Ovary (tissue), 3 donors: ENCODE results near the gene NDUFA6.
"Not testable (repeated sequence)": the region's sequence is repeated elsewhere in the genome, so short reads cannot be mapped to it uniquely, and the experiment has no call there.

ENCODE experiments used
- EP300 ChIP-seq: sonication (generic); formaldehyde crosslinking; IDR thresholded peaks from one replicate; pipeline ENCODE4 v1.6.1; 2017; ENCODE audit warnings: antibody characterized with exemption
- POLR2A ChIP-seq: fragments of 450-650 bp; IDR thresholded peaks from one replicate; pipeline ENCODE4 v1.6.1; 2017; ENCODE audit warnings: antibody characterized with exemption, mild to moderate bottlenecking, moderate library complexity
- TF ChIP-seq, protein P1 (sequence below), 3 donors: fragments of 450-650 bp in 2 of 3; fragments of 200-600 bp in 1 of 3; IDR thresholded peaks; one replicate each; pipeline versions ENCODE4 v1.5.1 to v1.8.0; 2016 to 2022; ENCODE audit warnings: antibody characterized with exemption in 3 of 3, mild to moderate bottlenecking in 1 of 3
- donor health status: DM: no; HTN: no; CAD: no.

DNA sequence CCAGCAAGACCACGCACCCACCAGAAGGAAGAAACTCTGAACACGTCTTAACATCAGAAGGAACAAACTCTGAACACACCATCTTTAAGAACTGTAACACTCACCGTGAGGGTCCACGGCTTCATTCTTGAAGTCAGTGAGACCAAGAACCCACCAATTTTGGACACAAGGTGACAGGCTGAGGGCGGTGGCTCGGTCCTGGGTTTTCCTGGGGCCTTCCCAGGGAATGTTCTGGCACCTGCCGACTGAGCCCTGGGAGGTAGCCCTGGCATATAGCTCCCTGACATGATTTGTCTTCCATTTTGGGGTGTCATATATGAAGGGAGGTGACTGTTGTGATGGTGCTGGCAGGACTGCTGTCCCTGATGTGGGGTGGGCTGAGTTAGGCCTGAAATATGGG, 48.9 kb upstream of the NDUFA6 start:
- not testable (repeated sequence) for TF ChIP-seq POLR2A, EP300
- TF ChIP-seq, protein P1, sequence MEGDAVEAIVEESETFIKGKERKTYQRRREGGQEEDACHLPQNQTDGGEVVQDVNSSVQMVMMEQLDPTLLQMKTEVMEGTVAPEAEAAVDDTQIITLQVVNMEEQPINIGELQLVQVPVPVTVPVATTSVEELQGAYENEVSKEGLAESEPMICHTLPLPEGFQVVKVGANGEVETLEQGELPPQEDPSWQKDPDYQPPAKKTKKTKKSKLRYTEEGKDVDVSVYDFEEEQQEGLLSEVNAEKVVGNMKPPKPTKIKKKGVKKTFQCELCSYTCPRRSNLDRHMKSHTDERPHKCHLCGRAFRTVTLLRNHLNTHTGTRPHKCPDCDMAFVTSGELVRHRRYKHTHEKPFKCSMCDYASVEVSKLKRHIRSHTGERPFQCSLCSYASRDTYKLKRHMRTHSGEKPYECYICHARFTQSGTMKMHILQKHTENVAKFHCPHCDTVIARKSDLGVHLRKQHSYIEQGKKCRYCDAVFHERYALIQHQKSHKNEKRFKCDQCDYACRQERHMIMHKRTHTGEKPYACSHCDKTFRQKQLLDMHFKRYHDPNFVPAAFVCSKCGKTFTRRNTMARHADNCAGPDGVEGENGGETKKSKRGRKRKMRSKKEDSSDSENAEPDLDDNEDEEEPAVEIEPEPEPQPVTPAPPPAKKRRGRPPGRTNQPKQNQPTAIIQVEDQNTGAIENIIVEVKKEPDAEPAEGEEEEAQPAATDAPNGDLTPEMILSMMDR (IDR thresholded peaks at IDR 0.05): not testable (repeated sequence)
